ENCODE results near the gene UNC80. TPM values are rescaled to one million over a fixed set of nuclear protein-coding genes. Genes with fewer than 3 reads are reported as not detected.

Gene UNC80
- polyA plus RNA-seq, 3 donors, result under 0.01 TPM; not detected in 2

DNA sequence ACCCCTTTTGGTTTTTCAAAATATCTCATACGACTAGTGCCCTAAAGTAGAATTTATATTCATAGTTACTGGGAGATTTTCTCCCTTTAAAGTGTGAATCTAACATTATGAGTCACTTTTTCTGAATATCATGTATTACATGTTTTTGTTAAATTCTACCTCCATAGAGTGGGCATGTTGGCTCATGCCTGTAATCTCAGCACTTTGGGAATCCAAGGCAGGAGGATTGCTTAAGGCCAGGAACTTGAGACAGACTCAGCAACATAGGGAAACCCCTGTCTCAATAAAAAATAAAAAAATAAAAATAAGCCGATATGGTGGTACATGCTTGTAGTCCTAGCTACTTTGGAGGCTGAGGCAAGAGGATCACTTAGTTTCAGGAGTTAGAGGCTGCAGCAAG is 45.3 kb upstream of the UNC80 start:
- no peaks in the 10 kb centered on the region for H3K4me1 Mint-ChIP-seq
- Histone ChIP-seq H3K4me1 (ENCODE audit: control insufficient read depth in 1 of 2, insufficient read depth in 2 of 2, low read length in 2 of 2) (no peaks in the 10 kb centered on the region), H3K9ac (ENCODE audit: insufficient read depth, low read length, poor library complexity, severe bottlenecking) (no peak overlapping the region), H3K27ac (ENCODE audit: low read depth in 1 of 2, low read length in 2 of 2) (no peak overlapping the region), H3K36me3 (replicated peaks in 1 of 2; ENCODE audit: control insufficient read depth in 1 of 2, insufficient read depth in 2 of 2, low read length in 2 of 2) (no peaks in the 10 kb centered on the region), H3K79me2 (ENCODE audit: insufficient read depth, low read length) (no peaks in the 10 kb centered on the region), H4K20me1 (ENCODE audit: insufficient read depth, low read length) (no peaks in the 10 kb centered on the region), H2AFZ (ENCODE audit: insufficient read depth, low read depth, low read length, poor library complexity, severe bottlenecking) (no peak overlapping the region), H3K9me3 (replicated peaks in 1 of 2; ENCODE audit: control insufficient read depth in 1 of 2, insufficient read depth in 1 of 2, low read length in 2 of 2) (no peaks in the 10 kb centered on the region), H3K4me2 (replicated peaks; ENCODE audit: extremely low read depth, low read length, poor library complexity, severe bottlenecking) (no peak overlapping the region), H3K4me3 (replicated peaks in 1 of 3; ENCODE audit: low read depth in 2 of 3, low read length in 3 of 3) (no peak overlapping the region), H3K27me3 (ENCODE audit: control insufficient read depth in 2 of 2, insufficient read depth in 2 of 2, low read length in 2 of 2) (no peaks in the 10 kb centered on the region)
- TF ChIP-seq, protein P1, sequence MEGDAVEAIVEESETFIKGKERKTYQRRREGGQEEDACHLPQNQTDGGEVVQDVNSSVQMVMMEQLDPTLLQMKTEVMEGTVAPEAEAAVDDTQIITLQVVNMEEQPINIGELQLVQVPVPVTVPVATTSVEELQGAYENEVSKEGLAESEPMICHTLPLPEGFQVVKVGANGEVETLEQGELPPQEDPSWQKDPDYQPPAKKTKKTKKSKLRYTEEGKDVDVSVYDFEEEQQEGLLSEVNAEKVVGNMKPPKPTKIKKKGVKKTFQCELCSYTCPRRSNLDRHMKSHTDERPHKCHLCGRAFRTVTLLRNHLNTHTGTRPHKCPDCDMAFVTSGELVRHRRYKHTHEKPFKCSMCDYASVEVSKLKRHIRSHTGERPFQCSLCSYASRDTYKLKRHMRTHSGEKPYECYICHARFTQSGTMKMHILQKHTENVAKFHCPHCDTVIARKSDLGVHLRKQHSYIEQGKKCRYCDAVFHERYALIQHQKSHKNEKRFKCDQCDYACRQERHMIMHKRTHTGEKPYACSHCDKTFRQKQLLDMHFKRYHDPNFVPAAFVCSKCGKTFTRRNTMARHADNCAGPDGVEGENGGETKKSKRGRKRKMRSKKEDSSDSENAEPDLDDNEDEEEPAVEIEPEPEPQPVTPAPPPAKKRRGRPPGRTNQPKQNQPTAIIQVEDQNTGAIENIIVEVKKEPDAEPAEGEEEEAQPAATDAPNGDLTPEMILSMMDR (IDR thresholded peaks at IDR 0.05), result no peak
- intact Hi-C loops (cut with micrococcal nuclease), result no loop called here
- peaks cover 0 to 4% (median 2%) of the 10 kb centered on the region in 7 donors for H3K9me3 Mint-ChIP-seq
- H3K27ac Mint-ChIP-seq, result no peak overlapping the region
- no peak for DNase-seq
- H3K36me3 Mint-ChIP-seq, result no peaks in the 10 kb centered on the region
- H3K4me3 Mint-ChIP-seq, result no peak overlapping the region
- no CpG with 5 or more reads among the region's 2 CpGs for WGBS (ENCODE audit: insufficient coverage)
- no peaks in the 10 kb centered on the region for H3K27me3 Mint-ChIP-seq (ENCODE audit: low read depth in 3 of 3)

DNA sequence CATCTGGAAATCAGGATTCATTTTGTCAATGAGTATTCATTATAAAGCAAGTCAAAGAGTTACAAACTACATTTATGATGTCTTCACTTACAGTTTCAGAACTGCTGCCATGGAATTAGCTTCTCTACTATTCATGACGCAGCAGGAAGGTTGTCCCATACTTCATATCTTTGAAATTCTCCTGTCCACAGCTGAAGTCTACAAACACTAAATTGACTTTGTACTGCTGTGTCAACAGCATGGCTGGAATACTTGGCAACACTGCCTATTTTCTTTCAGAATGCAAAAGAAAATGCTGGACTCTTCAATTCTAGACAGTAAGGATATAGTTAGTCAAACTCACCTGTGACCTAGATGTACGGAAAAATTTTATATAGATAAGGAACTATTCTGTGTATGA is 44.6 kb upstream of the UNC80 start:
- intact Hi-C loops (cut with micrococcal nuclease), result no loop called here
- Histone ChIP-seq H2AFZ (ENCODE audit: insufficient read depth, low read depth, low read length, poor library complexity, severe bottlenecking) (no peak overlapping the region), H3K4me1 (ENCODE audit: control insufficient read depth in 1 of 2, insufficient read depth in 2 of 2, low read length in 2 of 2) (no peaks in the 10 kb centered on the region), H3K9ac (ENCODE audit: insufficient read depth, low read length, poor library complexity, severe bottlenecking) (no peak overlapping the region), H3K4me3 (replicated peaks in 1 of 3; ENCODE audit: low read depth in 2 of 3, low read length in 3 of 3) (no peak overlapping the region), H3K4me2 (replicated peaks; ENCODE audit: extremely low read depth, low read length, poor library complexity, severe bottlenecking) (no peak overlapping the region), H3K9me3 (replicated peaks in 1 of 2; ENCODE audit: control insufficient read depth in 1 of 2, insufficient read depth in 1 of 2, low read length in 2 of 2) (no peaks in the 10 kb centered on the region), H4K20me1 (ENCODE audit: insufficient read depth, low read length) (no peaks in the 10 kb centered on the region), H3K79me2 (ENCODE audit: insufficient read depth, low read length) (no peaks in the 10 kb centered on the region), H3K27me3 (ENCODE audit: control insufficient read depth in 2 of 2, insufficient read depth in 2 of 2, low read length in 2 of 2) (no peaks in the 10 kb centered on the region), H3K36me3 (replicated peaks in 1 of 2; ENCODE audit: control insufficient read depth in 1 of 2, insufficient read depth in 2 of 2, low read length in 2 of 2) (no peaks in the 10 kb centered on the region), H3K27ac (ENCODE audit: low read depth in 1 of 2, low read length in 2 of 2) (no peak overlapping the region)
- TF ChIP-seq, protein P1 (IDR thresholded peaks at IDR 0.05), result no peak
- H3K4me3 Mint-ChIP-seq, result no peak overlapping the region
- H3K36me3 Mint-ChIP-seq, result no peaks in the 10 kb centered on the region
- H3K27me3 Mint-ChIP-seq (ENCODE audit: low read depth in 3 of 3), result no peaks in the 10 kb centered on the region
- no peaks in the 10 kb centered on the region for H3K4me1 Mint-ChIP-seq
- DNase-seq, result no peak
- peaks cover 0 to 4% (median 2%) of the 10 kb centered on the region in 7 donors for H3K9me3 Mint-ChIP-seq
- WGBS (ENCODE audit: insufficient coverage), result 83% methylated on average over 1 of the region's 2 CpGs
- no peak overlapping the region for H3K27ac Mint-ChIP-seq
